Pulmonary artery endothelial cell (primary cell): ENCODE measurements around the gene ZNF280A. TPM values are rescaled to one million over a fixed set of nuclear protein-coding genes. Genes with fewer than 3 reads are reported as not detected.
"Not testable (repeated sequence)": the region's sequence is repeated elsewhere in the genome, so short reads cannot be mapped to it uniquely, and the experiment has no call there.

Experiments
- DNase-seq: peaks from one replicate; pipeline ENCODE4 v3.0.0-alpha.2; 2011; ENCODE audit warnings: low read depth, low spot score
- total RNA-seq: library from RNA; depleted of rRNA; stranded (reverse); fragments of >200 nt; gene quantifications from 2 replicates; pipeline ENCODE4 v1.2.3, GENCODE V29; 2014

The ZNF280A gene
- total RNA-seq, 1 donor from 2014 or later = not detected

DNA sequence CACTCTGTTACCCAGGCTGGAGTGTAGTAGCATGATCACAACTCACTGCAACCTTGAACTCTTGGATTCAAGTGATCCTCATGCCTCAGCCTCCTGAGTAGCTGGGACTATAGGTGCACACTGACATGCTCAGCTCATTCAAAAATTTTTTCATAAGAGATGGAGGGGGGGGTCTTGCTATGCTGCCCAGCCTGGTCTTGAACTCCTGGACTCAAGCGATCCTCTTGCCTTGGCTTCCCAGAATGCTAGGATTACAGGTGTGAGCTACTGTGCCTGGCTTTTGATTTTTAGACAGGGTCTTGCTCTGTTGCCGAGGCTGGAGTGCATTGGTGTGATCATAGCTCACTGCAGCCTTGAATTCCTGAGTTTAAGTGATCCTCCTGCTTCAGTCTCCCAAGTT lies 25.0 kb upstream of the ZNF280A start:
- DNase-seq = no peak

DNA sequence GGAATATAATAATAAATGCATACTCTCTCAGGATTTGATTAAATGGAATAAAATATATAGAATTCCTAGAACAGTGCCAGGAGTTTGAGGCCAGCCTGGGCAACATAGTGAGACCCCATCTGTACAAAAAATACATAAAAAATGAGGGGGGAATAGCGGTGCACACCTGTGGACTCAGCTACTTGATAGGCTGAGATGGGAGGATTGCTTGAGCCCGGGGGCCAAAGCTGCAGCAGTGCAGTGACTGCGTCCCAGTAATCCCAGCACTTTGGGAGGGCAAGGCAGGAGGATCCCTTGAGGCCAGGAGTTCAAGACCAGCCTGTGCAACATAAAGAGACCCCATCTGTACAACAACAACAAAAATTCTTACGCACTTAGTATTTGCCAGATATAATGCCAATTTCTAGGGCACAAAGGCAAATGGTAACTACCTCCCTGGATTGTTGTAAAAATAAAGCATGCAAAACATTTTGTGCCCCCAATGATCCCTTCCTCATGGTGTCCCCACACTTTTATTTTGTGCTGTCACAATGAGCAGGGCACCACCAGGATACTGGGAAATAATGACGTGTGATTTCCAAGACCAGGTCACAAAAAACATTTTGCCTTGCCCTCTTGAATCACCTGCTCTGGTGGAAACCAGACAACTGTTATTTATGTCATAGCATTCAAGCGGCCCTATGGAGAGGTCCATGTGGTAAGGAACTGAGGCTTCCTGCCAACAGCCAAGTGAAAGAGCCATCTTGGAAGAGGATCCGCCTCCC lies 18.3 kb upstream of the ZNF280A start:
- no peak for DNase-seq

DNA sequence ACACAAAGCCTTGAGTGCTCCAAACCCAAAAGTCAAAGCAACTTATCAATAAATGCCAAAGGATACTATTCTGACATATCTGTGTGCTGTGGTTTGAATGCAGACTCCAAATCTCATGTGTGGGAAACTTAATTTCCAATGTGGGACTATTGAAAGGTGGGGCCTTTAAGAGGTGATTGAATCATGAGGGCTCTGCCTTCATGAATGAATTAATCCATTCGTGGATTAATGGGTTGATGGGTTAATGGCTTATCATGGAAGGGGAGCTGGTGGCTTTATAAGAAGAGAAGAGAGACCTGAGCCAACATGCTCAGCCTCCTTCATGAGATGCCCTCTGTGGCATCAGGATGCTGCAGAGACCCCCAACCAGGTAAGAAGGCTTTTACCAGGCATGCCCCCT lies 16.8 kb upstream of the ZNF280A start:
- no peak for DNase-seq

DNA sequence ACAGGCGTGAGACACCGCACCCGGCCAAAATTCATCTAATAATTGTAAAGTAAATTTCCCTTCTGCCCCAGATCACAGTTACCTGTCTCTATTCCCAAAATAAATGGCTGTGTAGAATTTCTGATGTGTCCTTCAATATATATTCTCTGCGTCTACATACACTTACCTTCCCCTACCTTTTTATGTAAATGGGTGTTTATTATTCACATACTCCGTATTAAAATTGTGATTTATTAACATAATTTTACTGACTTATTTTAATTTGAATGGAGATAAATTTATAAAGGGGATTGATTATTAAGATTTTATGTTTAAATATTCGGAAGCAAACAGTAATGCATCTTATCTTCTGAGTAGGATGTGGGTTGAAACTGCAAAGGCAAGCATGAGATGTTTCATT lies 16.4 kb upstream of the ZNF280A start:
- no peak for DNase-seq

DNA sequence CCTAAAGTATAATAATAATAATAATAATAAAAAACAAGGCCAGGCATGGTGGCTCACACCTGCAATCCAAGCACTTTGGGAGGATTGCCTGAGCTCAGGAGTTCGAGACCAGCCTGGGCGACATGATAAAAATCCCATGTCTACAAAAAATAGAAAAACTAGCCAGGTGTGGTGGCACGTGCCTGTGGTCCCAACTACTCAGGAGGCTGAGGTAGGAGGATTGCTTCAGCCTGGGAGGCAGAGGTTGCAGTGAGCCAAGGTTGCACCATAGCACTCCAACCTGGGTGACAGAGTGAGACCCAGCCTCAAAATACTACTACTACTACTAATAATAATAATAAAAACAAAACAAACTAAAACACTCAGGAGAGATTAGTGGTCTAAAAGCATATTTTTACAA lies 15.6 kb upstream of the ZNF280A start:
- DNase-seq = no peak

DNA sequence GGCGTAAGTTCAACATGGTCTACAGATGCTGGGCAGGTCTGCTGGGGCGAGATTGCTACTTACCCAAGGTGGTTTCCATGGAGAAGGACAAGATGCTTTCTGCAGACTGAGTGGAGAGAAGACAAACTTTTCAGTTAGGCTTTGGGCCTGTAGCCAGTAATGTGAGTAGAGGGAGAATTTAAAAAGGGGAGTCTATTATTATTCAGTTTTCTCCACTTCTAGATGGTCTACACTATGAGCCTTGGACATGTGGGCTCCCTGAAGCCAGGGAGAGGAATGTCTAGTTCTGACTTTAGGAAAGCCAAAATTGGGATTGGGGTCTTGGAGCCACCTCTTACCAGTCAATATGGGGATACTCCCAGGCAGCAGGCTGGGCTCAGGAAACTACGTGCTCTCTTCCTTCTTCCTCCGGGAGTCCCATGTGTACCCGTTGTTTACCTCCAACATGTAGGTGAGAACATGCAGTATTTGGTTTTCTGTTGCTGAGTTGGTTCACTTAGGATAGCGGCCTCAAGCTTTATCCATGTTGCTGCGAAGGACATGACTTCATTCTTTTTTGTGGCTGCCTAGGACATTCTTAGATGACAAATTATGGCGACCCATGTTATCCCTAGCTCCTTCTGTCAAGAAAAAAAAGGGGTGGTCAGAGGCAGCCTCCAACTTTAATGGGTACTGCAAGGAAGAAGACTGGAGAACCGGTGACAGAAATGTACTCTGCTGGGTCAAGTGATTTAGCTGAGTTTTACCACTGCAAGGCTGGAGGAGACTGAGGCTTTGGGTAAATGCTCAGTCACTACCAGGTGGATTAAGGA lies 14.7 kb upstream of the ZNF280A start:
- DNase-seq = no peak

DNA sequence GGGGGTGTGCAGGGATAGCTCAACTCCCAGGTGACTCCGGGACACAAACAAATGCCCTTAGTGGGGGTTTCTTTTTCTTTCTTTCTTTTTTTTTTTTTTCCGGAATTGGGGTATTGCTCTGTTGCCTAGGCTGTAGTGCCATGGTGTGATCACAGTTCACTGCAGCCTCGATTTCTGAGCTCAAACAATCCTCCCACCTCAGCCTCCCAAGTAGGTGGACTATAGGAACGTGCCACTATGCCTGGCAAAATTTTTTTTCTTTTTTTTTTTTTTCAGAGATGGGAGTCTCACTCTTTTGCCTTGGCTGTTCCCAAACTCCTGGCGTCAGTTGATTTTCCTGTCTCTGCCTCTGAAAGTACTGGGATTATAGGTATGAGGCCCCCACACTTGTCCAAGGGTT lies 13.8 kb upstream of the ZNF280A start:
- DNase-seq = no peak

DNA sequence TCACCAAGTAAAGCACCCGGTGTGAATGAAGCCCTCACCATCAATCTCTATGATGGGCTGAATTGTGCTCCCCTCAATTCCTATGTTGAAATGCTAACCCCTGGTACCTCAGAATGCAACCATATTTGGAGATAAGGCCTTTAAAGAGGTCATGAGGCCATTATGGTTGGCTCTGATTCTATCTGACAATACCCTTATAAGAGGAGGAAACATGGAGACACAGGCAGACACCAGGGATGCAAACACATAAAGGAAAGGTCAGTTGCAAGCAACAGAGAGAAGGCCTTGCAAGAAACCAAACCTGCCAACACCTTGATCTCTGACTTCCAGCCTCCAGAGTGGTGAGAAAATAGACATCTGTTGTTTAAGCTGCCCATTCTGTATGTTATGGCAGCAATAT lies 13.3 kb upstream of the ZNF280A start:
- DNase-seq = no peak

DNA sequence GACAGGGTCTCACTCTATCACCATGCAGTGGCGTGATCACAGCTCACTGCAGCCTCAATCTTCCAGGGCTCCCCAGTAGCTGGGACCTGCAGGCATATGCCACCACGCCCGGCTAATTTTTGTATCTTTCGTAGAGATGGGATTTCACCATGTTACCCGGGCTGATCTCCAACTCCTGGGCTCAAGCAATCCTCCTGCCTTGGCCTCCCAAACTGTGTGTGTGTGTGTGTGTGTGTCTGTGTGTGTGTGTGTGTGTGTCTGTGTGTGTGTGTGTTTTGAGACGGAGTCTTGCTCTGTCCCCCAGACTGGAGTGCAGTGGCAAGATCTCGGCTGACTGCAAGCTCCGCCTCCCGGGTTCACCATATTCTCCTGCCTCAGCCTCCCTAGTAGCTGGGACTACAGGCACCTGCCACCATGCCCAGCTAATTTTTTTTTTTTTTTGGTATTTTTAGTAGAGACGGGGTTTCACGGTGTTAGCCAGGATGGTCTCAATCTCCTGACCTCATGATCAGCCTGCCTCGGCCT lies 12.5 kb upstream of the ZNF280A start:
- DNase-seq = not testable (repeated sequence)

DNA sequence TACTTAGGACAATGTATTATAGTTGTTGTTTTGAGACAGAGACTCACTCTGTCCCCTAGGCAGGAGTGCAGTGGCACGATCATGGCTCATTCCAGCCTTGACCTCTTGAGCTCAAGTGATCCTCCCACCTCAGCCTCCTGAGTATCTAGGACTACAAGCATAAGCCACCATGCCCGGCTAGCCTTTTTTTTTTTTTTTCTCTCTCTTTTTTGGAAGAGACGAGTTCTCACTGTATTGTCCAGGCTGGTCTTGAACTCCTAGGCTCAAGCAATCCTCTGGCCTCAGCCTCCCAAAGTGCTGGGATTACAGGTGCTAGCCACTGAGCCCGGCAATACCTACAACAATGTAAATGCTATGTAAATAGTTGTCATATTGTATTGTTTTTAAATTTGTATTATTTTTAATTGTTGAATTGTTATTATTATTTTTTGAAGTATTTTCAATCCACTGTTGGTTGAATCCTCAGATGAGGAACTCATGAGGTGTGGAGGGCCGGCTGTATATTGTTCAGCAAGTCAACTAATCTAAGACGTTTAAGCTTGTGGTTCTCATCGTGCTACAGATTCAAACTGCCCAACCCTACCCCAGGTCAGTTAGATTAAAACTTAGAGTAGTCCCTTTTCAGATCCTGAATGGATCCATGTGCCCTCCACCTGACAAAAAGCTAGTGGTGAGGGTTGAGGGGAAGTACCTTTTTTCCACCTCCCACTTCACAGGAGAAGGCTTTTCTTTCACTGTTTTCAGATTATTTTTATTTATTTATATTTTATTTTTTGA lies 11.9 kb upstream of the ZNF280A start:
- DNase-seq = no peak

DNA sequence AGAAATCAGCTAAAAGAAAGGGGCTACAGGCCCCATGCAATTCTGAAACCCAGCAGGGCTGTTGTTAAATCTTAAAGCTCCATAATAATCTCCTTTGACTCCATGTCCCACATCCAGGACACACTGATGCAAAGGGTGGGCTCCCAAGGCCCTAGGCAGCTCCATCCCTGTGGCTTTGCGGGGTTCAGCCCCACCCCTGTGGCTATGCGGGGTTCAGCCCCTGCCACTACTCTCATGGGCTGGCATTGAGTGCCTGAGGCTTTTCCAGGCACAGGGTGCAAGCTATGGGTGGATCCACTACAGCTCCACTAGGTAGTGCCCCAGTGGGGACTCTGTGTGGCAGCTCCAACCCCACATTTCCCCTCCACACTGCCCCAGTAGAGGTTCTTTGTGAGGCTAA lies 8.7 kb upstream of the ZNF280A start:
- DNase-seq = no peak

DNA sequence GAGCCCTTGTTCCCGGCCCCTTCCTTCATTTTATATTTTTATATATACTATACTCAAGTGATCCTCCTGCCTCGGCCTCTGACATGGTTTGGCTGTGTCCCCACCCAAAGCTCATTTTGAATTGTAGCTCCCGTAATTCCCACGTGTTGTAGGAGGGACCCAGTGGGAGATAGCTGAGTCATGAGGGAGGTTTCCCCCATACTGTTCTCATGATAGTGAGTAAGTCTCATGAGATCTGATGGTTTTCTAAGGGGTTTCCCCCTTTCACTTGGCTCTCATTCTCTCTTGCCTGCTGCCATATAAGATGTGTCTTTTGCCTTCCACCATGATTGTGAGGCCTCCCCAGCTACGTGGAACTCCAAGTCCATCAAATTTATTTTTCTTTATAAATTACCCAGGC lies 7.2 kb upstream of the ZNF280A start:
- no peak for DNase-seq

DNA sequence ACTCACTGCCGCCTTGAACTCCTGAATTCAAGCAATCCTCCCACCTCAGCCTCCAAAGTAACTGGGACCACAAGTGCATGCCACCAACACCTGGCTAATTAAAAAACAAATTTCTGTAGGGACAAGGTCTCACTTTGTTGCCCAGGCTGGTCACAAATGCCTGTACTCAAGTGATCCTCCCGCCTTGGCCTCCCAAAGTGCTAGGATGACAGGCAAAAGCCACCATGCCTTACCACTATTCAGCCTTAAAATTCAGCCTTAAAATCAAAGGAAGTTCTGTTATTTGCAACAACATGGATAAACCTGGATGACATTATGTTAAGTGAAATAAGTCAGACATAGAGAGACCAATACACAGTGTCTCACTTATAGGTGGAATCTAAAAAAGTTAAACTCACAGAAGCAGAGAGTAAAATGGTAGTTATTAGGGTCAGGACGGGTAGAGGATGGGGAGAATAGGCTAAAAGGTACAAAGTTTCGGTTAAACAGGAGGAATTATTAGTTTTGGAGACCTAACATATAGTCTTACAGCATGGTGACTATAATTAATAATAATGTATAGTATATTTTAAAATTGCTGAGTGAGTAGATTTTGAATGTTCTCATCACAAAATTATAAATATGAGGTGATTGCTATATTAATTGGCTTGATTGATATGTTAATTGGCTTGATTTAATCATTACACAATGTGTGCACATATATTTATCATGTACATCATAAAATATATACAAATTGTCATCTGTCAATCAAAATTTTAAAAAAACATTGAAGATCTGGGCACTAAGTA lies 6.2 kb upstream of the ZNF280A start:
- no peak for DNase-seq

DNA sequence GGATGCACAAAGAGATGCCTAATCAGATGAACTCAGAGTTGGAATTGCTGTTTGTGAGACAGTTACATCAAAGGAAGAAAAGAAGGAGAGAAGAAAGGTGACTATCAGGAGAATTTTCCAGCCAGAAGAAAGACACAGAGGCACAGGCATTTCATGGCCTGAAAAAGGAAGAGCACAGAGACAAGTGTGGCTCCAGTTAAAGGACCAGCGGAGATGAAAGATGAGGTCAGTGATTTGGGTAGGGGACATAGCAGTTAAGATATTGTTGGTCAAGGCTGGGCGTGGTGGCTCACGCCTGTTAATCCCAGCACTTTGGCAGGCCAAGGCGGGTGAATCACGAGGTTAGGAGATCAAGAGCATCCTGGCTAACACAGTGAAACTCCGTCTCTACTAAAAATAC lies 3.4 kb upstream of the ZNF280A start:
- DNase-seq = no peak

DNA sequence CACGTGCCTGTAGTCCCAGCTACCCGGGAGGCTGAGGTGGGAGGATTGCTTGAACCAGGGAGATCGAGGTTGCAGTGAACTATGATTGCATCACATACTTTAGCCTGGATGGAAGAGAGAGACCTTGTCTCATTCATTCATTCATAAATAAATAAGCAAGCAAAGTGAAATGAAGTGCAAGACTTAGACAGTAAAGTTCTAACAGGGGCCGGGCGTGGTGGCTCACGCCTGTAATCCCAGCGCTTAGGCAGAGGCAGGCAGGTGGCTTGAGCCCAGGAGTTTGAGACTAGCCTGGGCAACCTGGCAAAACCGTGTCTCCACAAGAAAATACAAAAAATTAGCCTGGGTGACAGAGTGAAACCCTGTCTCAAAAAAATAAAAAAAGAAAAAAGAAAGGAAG lies 1.6 kb upstream of the ZNF280A start:
- no peak for DNase-seq

DNA sequence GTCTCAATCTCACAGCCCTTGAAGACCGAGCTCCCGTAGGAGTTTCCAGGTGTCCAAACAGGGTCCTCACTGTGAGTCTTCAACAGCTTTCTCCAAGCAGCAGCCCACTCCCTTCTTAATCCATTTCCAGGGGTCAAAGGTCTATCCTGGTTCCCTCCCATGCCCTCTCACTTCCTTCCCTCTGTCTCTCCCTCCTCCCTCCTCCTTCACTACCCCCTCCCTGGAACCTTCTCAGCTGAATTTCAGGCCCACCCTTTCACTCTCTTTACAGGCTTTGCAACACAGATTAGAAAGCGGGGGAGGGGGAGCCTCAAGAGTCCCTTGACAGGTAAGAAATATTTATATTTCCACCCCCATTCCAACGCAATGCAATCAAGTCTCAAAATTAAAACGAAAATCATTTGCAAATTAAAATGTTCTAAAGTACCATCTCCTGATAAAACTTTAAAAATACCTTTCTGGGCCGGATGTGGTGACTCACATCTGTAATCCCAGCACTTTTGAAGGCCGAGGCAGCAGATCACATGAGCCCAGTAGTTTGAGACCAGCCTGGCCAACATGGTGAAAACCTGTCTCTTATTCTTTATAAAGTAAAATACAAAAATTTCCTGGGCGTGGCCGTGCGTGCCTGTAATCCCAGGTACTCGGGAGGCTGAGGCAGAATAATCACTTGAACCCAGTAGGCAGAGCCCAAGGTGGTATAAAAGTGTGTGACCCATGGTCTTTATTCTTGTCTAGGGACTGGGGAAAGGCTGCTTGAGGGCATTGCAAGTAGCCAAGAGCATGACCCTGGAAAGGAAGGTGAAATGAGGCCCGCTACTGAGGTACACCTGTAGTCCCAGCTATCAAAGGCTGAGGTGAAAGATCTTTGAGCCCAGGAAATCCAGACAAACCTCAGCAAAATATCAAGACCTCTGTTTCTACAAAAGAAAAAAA lies 865 bp upstream of the ZNF280A start:
- DNase-seq = no peak

DNA sequence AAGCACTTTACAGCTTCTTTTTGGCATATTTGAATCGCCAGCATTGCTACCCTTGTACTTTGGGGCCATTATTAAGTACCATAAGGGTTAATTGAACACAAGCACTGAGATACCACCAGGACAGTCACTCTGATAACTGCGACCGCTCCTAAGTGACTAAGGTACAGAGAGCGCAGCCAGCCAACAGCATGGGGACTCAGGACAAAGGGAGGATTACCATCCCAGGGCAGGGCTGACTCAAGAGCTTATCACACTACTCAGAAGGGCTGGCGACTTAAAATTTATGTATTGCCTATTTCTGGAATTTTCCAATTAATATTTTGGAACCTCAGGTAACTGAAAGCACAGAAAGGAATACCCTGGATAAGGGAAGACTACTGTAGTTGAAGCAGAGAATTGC lies 479 bp downstream of the ZNF280A start:
- no peak for DNase-seq

DNA sequence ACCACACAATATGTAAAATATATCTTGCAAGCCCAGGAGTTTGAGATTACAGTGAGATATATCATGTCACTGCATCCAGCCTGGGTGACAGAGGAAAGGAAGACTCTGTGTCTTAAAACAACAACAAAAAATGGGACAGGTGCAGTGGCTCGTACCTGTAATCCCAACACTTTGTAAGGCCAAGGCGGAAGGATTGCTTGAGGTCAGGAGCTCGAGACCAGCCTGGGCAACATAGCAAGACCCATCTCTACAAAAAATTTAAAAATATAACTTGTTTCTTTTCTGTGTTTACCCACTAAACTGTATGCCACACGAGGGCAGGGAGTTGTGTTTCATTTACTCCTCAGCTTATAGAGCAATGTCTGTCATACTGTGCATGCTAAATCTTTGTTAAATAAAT lies 3.1 kb downstream of the ZNF280A start:
- no peak for DNase-seq

DNA sequence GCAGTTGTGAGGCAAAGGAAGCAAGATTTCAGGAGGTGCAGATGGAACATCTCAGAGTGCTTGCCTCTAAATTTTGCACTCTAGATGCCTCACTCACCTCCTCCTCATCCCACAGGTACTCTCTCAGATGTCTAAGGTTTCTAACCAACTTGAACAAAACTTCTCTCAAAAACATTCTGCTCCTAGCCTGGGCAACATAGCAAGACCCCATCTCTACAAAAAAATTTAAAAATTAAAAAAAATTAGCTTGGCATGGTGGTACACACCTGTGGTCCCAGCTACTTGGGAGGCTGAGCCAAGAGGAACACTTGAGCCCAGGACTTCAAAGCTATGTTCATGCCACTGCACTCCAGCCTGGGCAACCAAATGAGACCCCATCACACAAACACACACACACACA lies 4.2 kb downstream of the ZNF280A start:
- DNase-seq = no peak

DNA sequence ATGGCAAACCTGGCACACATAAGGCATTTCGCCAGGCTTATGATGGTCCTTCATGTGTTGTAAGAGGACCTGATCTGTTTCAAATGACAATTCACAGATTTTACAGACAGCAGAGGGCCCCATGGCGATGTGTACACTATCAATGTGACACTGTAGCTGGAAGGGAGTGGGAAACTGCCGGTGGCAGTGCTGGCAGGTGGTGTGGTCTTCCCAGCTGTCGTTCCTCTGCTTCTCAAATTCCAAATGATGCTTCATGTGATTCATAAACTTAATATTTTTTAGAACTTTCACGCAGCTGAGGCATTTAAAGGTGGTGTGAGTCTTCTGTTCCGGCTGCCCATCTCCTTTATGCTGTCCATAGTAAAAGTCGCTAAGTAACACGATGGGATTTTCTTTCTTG lies 5.6 kb downstream of the ZNF280A start:
- not testable (repeated sequence) for DNase-seq
